ENCODE data around the gene ACTMAP. TPM values are rescaled to one million over a fixed set of nuclear protein-coding genes. Genes with fewer than 3 reads are reported as not detected.

Gene ACTMAP
- total RNA-seq, 4 donors from 2014 or later, result 3.3 to 8.5 (median 4.5) TPM

DNA sequence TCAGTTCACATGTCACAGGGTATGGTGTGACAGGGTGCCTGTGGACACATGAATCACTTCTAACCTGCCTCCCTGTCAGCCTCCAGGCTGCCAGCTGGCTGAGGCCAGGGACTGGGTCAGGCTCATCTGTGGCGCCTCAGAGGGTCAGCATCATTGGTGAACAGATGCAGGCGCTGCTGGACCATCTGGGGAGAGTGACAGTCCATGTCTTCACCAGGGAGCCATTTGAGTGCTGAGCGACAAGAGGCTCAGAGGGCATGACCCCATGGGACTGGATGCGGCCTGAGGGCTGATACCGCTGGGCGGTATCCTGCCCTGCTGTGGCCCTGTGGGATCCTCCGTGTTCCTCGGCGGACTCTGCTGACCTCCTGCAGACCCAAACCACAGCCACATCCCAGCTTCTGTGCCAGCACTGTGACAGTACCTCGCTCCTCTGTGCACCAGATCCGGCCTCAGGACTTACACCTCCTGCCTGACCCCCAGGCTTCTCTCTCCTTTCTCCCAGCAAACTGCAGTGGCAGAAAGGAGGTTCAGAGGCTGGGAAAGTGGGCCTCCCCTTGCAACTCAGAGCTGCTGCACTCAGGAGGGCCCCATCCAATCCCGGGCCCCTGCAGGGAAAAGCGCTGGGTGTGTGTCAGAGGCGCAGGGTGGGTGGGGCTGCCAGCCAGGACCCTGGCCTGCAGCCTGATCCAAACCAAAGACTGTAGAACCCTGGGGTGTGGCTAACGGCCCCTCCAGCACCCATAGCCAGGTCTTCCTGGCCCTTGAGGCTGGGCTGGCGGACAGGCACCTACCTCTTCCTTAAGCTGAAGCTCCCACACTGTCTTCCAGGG lies 10.2 kb downstream of the ACTMAP start:
- DNase-seq, result no peak
- TF ChIP-seq, protein P1, sequence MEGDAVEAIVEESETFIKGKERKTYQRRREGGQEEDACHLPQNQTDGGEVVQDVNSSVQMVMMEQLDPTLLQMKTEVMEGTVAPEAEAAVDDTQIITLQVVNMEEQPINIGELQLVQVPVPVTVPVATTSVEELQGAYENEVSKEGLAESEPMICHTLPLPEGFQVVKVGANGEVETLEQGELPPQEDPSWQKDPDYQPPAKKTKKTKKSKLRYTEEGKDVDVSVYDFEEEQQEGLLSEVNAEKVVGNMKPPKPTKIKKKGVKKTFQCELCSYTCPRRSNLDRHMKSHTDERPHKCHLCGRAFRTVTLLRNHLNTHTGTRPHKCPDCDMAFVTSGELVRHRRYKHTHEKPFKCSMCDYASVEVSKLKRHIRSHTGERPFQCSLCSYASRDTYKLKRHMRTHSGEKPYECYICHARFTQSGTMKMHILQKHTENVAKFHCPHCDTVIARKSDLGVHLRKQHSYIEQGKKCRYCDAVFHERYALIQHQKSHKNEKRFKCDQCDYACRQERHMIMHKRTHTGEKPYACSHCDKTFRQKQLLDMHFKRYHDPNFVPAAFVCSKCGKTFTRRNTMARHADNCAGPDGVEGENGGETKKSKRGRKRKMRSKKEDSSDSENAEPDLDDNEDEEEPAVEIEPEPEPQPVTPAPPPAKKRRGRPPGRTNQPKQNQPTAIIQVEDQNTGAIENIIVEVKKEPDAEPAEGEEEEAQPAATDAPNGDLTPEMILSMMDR (IDR thresholded peaks at IDR 0.05), result no peak
- no peak for TF ChIP-seq POLR2A (IDR thresholded peaks at IDR 0.05)
- H3K27me3 ChIP-seq, result no peaks in the 10 kb centered on the region
- 85 to 87% methylated on average over 9 to 10 of the region's 16 CpGs for WGBS, 2 donors
- no peak overlapping the region for H3K4me3 ChIP-seq (replicated peaks in 1 of 3)
- intact Hi-C loops (cut with DNase I), result no loop called here
- peaks cover 43 to 47% of the 10 kb centered on the region in 2 donors for H3K36me3 ChIP-seq
- H3K9me3 ChIP-seq, result no peaks in the 10 kb centered on the region
- peak overlapping the region in 1 of 3 donors; percentile 5 for H3K27ac ChIP-seq
- H3K4me1 ChIP-seq, result peaks cover 8 to 9% of the 10 kb centered on the region in 2 donors

DNA sequence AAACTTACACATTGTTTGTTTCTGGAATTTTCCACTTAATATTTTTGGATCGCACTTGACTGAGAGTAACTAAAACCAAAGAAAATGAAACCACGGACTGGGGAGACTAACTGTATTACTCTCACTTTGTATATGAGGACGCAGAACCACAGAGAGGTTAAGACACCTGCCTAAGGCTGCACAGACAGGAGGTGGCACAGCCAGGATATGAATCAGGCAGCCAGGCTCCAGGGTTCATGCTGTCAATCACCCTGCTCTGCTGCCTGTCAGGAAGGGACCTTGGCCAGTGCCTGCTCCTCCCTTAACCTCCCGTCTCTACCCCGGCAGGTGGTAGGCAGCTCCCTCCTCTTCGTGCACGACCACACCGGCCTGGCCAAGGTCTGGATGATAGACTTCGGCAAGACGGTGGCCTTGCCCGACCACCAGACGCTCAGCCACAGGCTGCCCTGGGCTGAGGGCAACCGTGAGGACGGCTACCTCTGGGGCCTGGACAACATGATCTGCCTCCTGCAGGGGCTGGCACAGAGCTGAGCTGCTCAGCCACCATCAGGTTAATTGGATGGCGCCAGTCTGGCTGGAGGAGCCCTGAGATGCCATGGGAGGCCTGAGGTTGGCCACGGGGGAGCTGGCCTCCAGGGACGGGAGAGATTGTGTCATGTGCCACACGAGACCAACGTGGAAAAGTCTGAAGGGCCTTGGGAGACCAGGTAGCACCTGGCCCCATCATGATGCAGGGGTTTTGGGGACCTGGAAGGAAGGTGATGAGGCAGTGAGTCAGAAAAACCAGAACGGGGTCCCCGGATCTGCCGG lies 11.0 kb downstream of the ACTMAP start:
- H3K27me3 ChIP-seq, result no peaks in the 10 kb centered on the region
- H3K9me3 ChIP-seq, result no peaks in the 10 kb centered on the region
- 79 to 95% methylated on average over 11 to 22 of the region's 22 CpGs for WGBS, 2 donors
- intact Hi-C loops (cut with DNase I), result no loop called here
- peaks cover 51 to 55% of the 10 kb centered on the region in 2 donors for H3K36me3 ChIP-seq
- DNase-seq, result no peak
- peaks cover 0 to under 1% of the 10 kb centered on the region in 2 donors for H3K4me1 ChIP-seq
- no peak for TF ChIP-seq POLR2A (IDR thresholded peaks at IDR 0.05)
- TF ChIP-seq, protein P1 (IDR thresholded peaks at IDR 0.05), result no peak
- no peak overlapping the region for H3K4me3 ChIP-seq (replicated peaks in 1 of 3)
- H3K27ac ChIP-seq, result no peak overlapping the region

DNA sequence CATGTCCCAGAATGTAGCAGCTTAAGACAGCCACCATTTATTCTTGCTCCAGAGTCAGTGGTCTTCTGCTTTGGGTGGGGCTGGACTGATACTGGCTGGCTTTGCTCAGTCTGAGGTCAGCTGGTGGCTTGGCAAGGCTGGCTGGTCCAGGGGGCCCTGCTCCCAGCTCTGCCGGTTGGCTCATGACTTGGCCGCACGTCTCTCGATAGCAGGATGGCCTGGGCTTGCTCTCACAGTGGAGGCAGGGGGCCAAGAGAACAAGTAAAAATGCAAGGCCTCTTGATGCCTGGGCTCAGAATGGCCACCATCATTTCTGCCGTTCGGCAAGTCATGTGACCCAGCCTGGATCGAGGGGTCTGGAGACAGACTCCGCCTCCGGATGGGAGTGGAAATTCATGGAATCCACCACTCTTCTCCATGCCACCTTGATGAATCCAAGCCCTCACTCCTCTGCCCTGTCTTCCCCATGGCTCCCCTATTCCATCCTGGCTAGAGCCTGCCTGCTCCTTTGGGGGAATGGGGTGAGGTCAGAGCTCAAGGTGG lies 13.1 kb downstream of the ACTMAP start:
- Histone ChIP-seq H3K4me3 (replicated peaks in 1 of 3) (no peak overlapping the region), H3K9me3 (no peaks in the 10 kb centered on the region), H3K27ac (no peak overlapping the region), H3K4me1 (no peaks in the 10 kb centered on the region), H3K27me3 (no peaks in the 10 kb centered on the region), H3K36me3 (peaks cover 70 to 72% of the 10 kb centered on the region in 2 donors)
- WGBS, 2 donors, result 76 to 93% methylated on average over 3 to 9 of the region's 9 CpGs
- intact Hi-C loops (cut with DNase I), result no loop called here
- TF ChIP-seq POLR2A (IDR thresholded peaks at IDR 0.05), result no peak
- TF ChIP-seq, protein P1 (IDR thresholded peaks at IDR 0.05), result no peak
- DNase-seq, result no peak

DNA sequence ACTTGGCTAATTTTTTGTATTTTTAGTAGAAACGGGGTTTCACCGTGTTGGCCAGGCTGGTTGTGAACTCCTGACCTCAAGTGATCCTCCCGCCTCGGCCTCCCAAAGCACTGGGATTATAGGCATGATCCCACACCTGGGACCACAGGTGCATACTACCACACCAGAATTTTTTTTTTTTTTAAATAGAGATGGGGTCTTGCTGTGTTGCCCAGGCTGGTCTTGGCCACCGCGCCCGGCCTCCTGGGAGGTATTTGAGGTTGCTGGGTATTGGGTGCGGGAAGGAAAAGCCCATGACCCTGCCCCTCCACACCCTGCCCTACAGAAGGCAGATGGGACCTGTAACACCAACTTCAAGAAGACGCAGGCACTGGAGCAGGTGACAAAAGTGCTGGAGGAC lies 13.6 kb downstream of the ACTMAP start:
- no peak overlapping the region for H3K4me3 ChIP-seq (replicated peaks in 1 of 3)
- WGBS, 2 donors, result 87 to 96% methylated on average over 8 to 9 of the region's 9 CpGs
- H3K27ac ChIP-seq, result no peak overlapping the region
- H3K27me3 ChIP-seq, result no peaks in the 10 kb centered on the region
- H3K4me1 ChIP-seq, result no peaks in the 10 kb centered on the region
- TF ChIP-seq, protein P1 (IDR thresholded peaks at IDR 0.05), result no peak
- TF ChIP-seq POLR2A (IDR thresholded peaks at IDR 0.05), result no peak
- no peak for DNase-seq
- peaks cover 72 to 73% of the 10 kb centered on the region in 2 donors for H3K36me3 ChIP-seq
- intact Hi-C loops (cut with DNase I), result no loop called here
- no peaks in the 10 kb centered on the region for H3K9me3 ChIP-seq

All from thyroid gland (tissue), 4 donors.